ENCODE data around the gene RAI1. TPM values are rescaled to one million over a fixed set of nuclear protein-coding genes. Genes with fewer than 3 reads are reported as not detected.
A peak's percentile ranks its signal among the peaks of the same experiment; 100 is the strongest.
"Not testable (repeated sequence)": the region's sequence is repeated elsewhere in the genome, so short reads cannot be mapped to it uniquely, and the experiment has no call there.

Gene RAI1
- polyA plus RNA-seq (2013, experiment 1 of 2) = 15.1 TPM
- polyA plus RNA-seq (2013, experiment 2 of 2) = 16.0 TPM

- peak within 1 kb of the TSS; percentile 77 for H3K4ac ChIP-seq (ENCODE audit: low read length)
- H3K4me1 ChIP-seq (ENCODE audit: control insufficient read depth in 2 of 2, insufficient read depth in 1 of 2, low read depth in 1 of 2, low read length in 2 of 2) = peaks cover 27 to 34% of the 10 kb centered on the region in 2 donors
- H3K4me3 ChIP-seq (ENCODE audit: low read length in 2 of 2) = peak within 1 kb of the TSS; percentile 84 to 93
- H2BK12ac ChIP-seq (ENCODE audit: low read length) = peak within 1 kb of the TSS; percentile 41
- H2BK120ac ChIP-seq (ENCODE audit: low read depth, low read length) = peak within 1 kb of the TSS; percentile 98
- H3K9ac ChIP-seq (ENCODE audit: low read depth, low read length, poor library complexity) = peak within 1 kb of the TSS; percentile 100
- H4K91ac ChIP-seq (ENCODE audit: low read depth, low read length, poor library complexity) = peak within 1 kb of the TSS; percentile 98
- H3K23ac ChIP-seq (ENCODE audit: low read depth, low read length, poor library complexity) = no peak within 1 kb of the TSS
- no CpG with 5 or more reads among the region's 84 CpGs for WGBS, 2 donors (ENCODE audit: extremely low coverage in 2 of 2, insufficient read length in 2 of 2, insufficient replicate concordance in 1 of 2)
- H3K36me3 ChIP-seq (replicated peaks in 1 of 2; ENCODE audit: control insufficient read depth in 2 of 2, insufficient read depth in 2 of 2, low read length in 2 of 2) = peaks cover 0 to 13% of the 10 kb centered on the region in 2 donors
- H2AK5ac ChIP-seq (ENCODE audit: low read depth, low read length) = peak within 1 kb of the TSS; percentile 99
- H4K8ac ChIP-seq (ENCODE audit: low read depth, low read length) = no peak within 1 kb of the TSS
- H2AFZ ChIP-seq (ENCODE audit: low read length) = peak within 1 kb of the TSS; percentile 83
- peak within 1 kb of the TSS; percentile 76 for H3K27ac ChIP-seq (replicated peaks; ENCODE audit: low read length)
- peak within 1 kb of the TSS; percentile 99 for H3K18ac ChIP-seq (ENCODE audit: low read length)
- DNase-seq (ENCODE audit: low spot score) = no peak
- peak within 1 kb of the TSS; percentile 92 for H3K14ac ChIP-seq (ENCODE audit: low read length)
- peaks cover 14% of the 10 kb centered on the region for H3K79me1 ChIP-seq (ENCODE audit: low read depth, low read length)
- H3K4me2 ChIP-seq (ENCODE audit: insufficient read depth, low read length, poor library complexity, severe bottlenecking) = peak within 1 kb of the TSS; percentile 71
- peaks cover 0 to 19% (median 0%) of the 10 kb centered on the region in 3 experiments for H3K27me3 ChIP-seq (ENCODE audit: control insufficient read depth in 3 of 3, insufficient read depth in 3 of 3, low read depth in 1 of 3, low read length in 3 of 3)
- H3K9me3 ChIP-seq (replicated peaks in 1 of 2; ENCODE audit: control insufficient read depth in 2 of 2, insufficient read depth in 1 of 2, low read depth in 1 of 2, low read length in 2 of 2) = no peaks in the 10 kb centered on the region
- peak within 1 kb of the TSS; percentile 99 for H2BK5ac ChIP-seq (ENCODE audit: low read length)
- peak within 1 kb of the TSS; percentile 99 for H2BK15ac ChIP-seq (ENCODE audit: low read length)
Observed at GRCh38 chr17:17681187-17681743, at the start of gene RAI1. RAI1 (plus strand) TSS chr17:17681458; CDS start chr17:17792949, 111,491 bp downstream.

- not testable (repeated sequence) for H3K9ac ChIP-seq (ENCODE audit: low read depth, low read length, poor library complexity); H3K4me2 ChIP-seq (ENCODE audit: insufficient read depth, low read length, poor library complexity, severe bottlenecking); H4K91ac ChIP-seq (ENCODE audit: low read depth, low read length, poor library complexity); H3K23ac ChIP-seq (ENCODE audit: low read depth, low read length, poor library complexity); H2BK5ac ChIP-seq (ENCODE audit: low read length); H3K4me3 ChIP-seq (ENCODE audit: low read length in 2 of 2); H3K14ac ChIP-seq (ENCODE audit: low read length); DNase-seq (ENCODE audit: low spot score); H3K18ac ChIP-seq (ENCODE audit: low read length); H3K4ac ChIP-seq (ENCODE audit: low read length); H3K27ac ChIP-seq (replicated peaks; ENCODE audit: low read length); H3K79me1 ChIP-seq (ENCODE audit: low read depth, low read length); H2BK120ac ChIP-seq (ENCODE audit: low read depth, low read length); H2BK12ac ChIP-seq (ENCODE audit: low read length); H2AK5ac ChIP-seq (ENCODE audit: low read depth, low read length); H4K8ac ChIP-seq (ENCODE audit: low read depth, low read length); H3K9me3 ChIP-seq (replicated peaks in 1 of 2; ENCODE audit: control insufficient read depth in 2 of 2, insufficient read depth in 1 of 2, low read depth in 1 of 2, low read length in 2 of 2); H3K4me1 ChIP-seq (ENCODE audit: control insufficient read depth in 2 of 2, insufficient read depth in 1 of 2, low read depth in 1 of 2, low read length in 2 of 2); H2BK15ac ChIP-seq (ENCODE audit: low read length); H3K27me3 ChIP-seq (ENCODE audit: control insufficient read depth in 3 of 3, insufficient read depth in 3 of 3, low read depth in 1 of 3, low read length in 3 of 3); H3K36me3 ChIP-seq (replicated peaks in 1 of 2; ENCODE audit: control insufficient read depth in 2 of 2, insufficient read depth in 2 of 2, low read length in 2 of 2)
- H2AFZ ChIP-seq (ENCODE audit: low read length) = peak overlapping the region; percentile 62
- WGBS, 2 donors (ENCODE audit: extremely low coverage in 2 of 2, insufficient read length in 2 of 2, insufficient replicate concordance in 1 of 2) = no CpG with 5 or more reads among the region's 5 CpGs
Observed at GRCh38 chr17:17632690-17633089, 48.6 kb upstream of the RAI1 start.

- H3K14ac ChIP-seq (ENCODE audit: low read length) = peak overlapping the region; percentile 77
Observed at GRCh38 chr17:17633310-17633709, 47.9 kb upstream of the RAI1 start.

GRCh38 chr17:17635126-17635525, 46.1 kb upstream of the RAI1 start:
- Histone ChIP-seq H3K4me3 (ENCODE audit: low read length in 2 of 2) (no peak overlapping the region), H3K18ac (ENCODE audit: low read length) (peak overlapping the region; percentile 53), H3K9me3 (replicated peaks in 1 of 2; ENCODE audit: control insufficient read depth in 2 of 2, insufficient read depth in 1 of 2, low read depth in 1 of 2, low read length in 2 of 2) (peaks cover 2 to 4% of the 10 kb centered on the region in 2 donors), H4K91ac (ENCODE audit: low read depth, low read length, poor library complexity) (no peak overlapping the region), H2BK15ac (ENCODE audit: low read length) (no peak overlapping the region), H3K14ac (ENCODE audit: low read length) (no peak overlapping the region), H3K27ac (replicated peaks; ENCODE audit: low read length) (no peak overlapping the region), H3K36me3 (replicated peaks in 1 of 2; ENCODE audit: control insufficient read depth in 2 of 2, insufficient read depth in 2 of 2, low read length in 2 of 2) (no peaks in the 10 kb centered on the region), H3K4ac (ENCODE audit: low read length) (no peak overlapping the region), H2BK5ac (ENCODE audit: low read length) (no peak overlapping the region), H2AK5ac (ENCODE audit: low read depth, low read length) (no peak overlapping the region), H2AFZ (ENCODE audit: low read length) (no peak overlapping the region), H4K8ac (ENCODE audit: low read depth, low read length) (no peak overlapping the region), H3K9ac (ENCODE audit: low read depth, low read length, poor library complexity) (no peak overlapping the region), H3K27me3 (ENCODE audit: control insufficient read depth in 3 of 3, insufficient read depth in 3 of 3, low read depth in 1 of 3, low read length in 3 of 3) (peaks cover 0 to 3% (median 0%) of the 10 kb centered on the region in 3 experiments), H3K4me2 (ENCODE audit: insufficient read depth, low read length, poor library complexity, severe bottlenecking) (no peak overlapping the region), H3K79me1 (ENCODE audit: low read depth, low read length) (no peaks in the 10 kb centered on the region), H2BK12ac (ENCODE audit: low read length) (no peak overlapping the region), H3K4me1 (ENCODE audit: control insufficient read depth in 2 of 2, insufficient read depth in 1 of 2, low read depth in 1 of 2, low read length in 2 of 2) (no peaks in the 10 kb centered on the region), H3K23ac (ENCODE audit: low read depth, low read length, poor library complexity) (no peak overlapping the region), H2BK120ac (ENCODE audit: low read depth, low read length) (no peak overlapping the region)
- WGBS, 2 donors (ENCODE audit: extremely low coverage in 2 of 2, insufficient read length in 2 of 2, insufficient replicate concordance in 1 of 2) = no CpG with 5 or more reads among the region's 5 CpGs
- no peak for DNase-seq (ENCODE audit: low spot score)

More at GRCh38 chr17:17633310-17633709, 47.9 kb upstream of the RAI1 start:
- Histone ChIP-seq H3K9ac (ENCODE audit: low read depth, low read length, poor library complexity) (peak overlapping the region; percentile 68), H3K4me2 (ENCODE audit: insufficient read depth, low read length, poor library complexity, severe bottlenecking) (no peak overlapping the region), H3K4ac (ENCODE audit: low read length) (no peak overlapping the region), H3K27me3 (ENCODE audit: control insufficient read depth in 3 of 3, insufficient read depth in 3 of 3, low read depth in 1 of 3, low read length in 3 of 3) (peaks cover 0 to 3% (median 0%) of the 10 kb centered on the region in 3 experiments), H2AFZ (ENCODE audit: low read length) (no peak overlapping the region), H2BK5ac (ENCODE audit: low read length) (peak overlapping the region; percentile 84), H3K27ac (replicated peaks; ENCODE audit: low read length) (no peak overlapping the region), H3K23ac (ENCODE audit: low read depth, low read length, poor library complexity) (no peak overlapping the region), H3K9me3 (replicated peaks in 1 of 2; ENCODE audit: control insufficient read depth in 2 of 2, insufficient read depth in 1 of 2, low read depth in 1 of 2, low read length in 2 of 2) (peaks cover 2 to 4% of the 10 kb centered on the region in 2 donors), H2AK5ac (ENCODE audit: low read depth, low read length) (peak overlapping the region; percentile 82), H3K4me1 (ENCODE audit: control insufficient read depth in 2 of 2, insufficient read depth in 1 of 2, low read depth in 1 of 2, low read length in 2 of 2) (no peaks in the 10 kb centered on the region), H2BK12ac (ENCODE audit: low read length) (peak overlapping the region; percentile 79), H3K79me1 (ENCODE audit: low read depth, low read length) (no peaks in the 10 kb centered on the region), H4K8ac (ENCODE audit: low read depth, low read length) (no peak overlapping the region), H4K91ac (ENCODE audit: low read depth, low read length, poor library complexity) (no peak overlapping the region), H3K4me3 (ENCODE audit: low read length in 2 of 2) (no peak overlapping the region), H2BK15ac (ENCODE audit: low read length) (peak overlapping the region; percentile 31), H3K36me3 (replicated peaks in 1 of 2; ENCODE audit: control insufficient read depth in 2 of 2, insufficient read depth in 2 of 2, low read length in 2 of 2) (no peaks in the 10 kb centered on the region), H2BK120ac (ENCODE audit: low read depth, low read length) (peak overlapping the region; percentile 84), H3K18ac (ENCODE audit: low read length) (peak overlapping the region; percentile 90)
- no CpG with 5 or more reads among the region's 6 CpGs for WGBS, 2 donors (ENCODE audit: extremely low coverage in 2 of 2, insufficient read length in 2 of 2, insufficient replicate concordance in 1 of 2)
- no peak for DNase-seq (ENCODE audit: low spot score)

Measured in neuronal stem cell (in vitro differentiated cells).